Ecto neural progenitor cell (in vitro differentiated cells): Measurements from ENCODE around the gene FHL2.
"Not testable (repeated sequence)": the region's sequence is repeated elsewhere in the genome, so short reads cannot be mapped to it uniquely, and the experiment has no call there.

Source experiments
- DNase-seq: peaks from one replicate; pipeline ENCODE4 v3.0.0-alpha.2; 2018; ENCODE audit warnings: low spot score

FHL2 gene

GRCh38 chr2:105398336-105399206, at the start of gene FHL2:
Gene FHL2 (minus strand): TSS chr2:105399051. CDS start chr2:105386516, 12,535 bp downstream.
- peak; percentile 89 for DNase-seq

GRCh38 chr2:105447476-105447875, 48.6 kb upstream of the FHL2 start:
- DNase-seq = no peak

GRCh38 chr2:105446501-105446900, 47.6 kb upstream of the FHL2 start:
- DNase-seq = no peak

- no peak for DNase-seq
These were observed 47.1 kb upstream of the FHL2 start for GRCh38 chr2:105445976-105446375.

- DNase-seq = no peak
These were observed 46.6 kb upstream of the FHL2 start for GRCh38 chr2:105445498-105445897.

- no peak for DNase-seq
These were observed 45.1 kb upstream of the FHL2 start for GRCh38 chr2:105443617-105444598.

- no peak for DNase-seq
These were observed 43.9 kb upstream of the FHL2 start for GRCh38 chr2:105442721-105443120.

- DNase-seq = no peak
These were observed 43.2 kb upstream of the FHL2 start for GRCh38 chr2:105442056-105442455.

- DNase-seq = no peak
These were observed 40.3 kb upstream of the FHL2 start for GRCh38 chr2:105439141-105439540.

- DNase-seq = no peak
These were observed 39.5 kb upstream of the FHL2 start for GRCh38 chr2:105438104-105438929.

- DNase-seq = no peak
These were observed 38.9 kb upstream of the FHL2 start for GRCh38 chr2:105437708-105438103.

GRCh38 chr2:105432749-105433148, 33.9 kb upstream of the FHL2 start:
- no peak for DNase-seq

- DNase-seq = no peak
These were observed 33.2 kb upstream of the FHL2 start for GRCh38 chr2:105432044-105432399.

- no peak for DNase-seq
These were observed 32.7 kb upstream of the FHL2 start for GRCh38 chr2:105431367-105432043.

GRCh38 chr2:105428387-105429018, 29.7 kb upstream of the FHL2 start:
- no peak for DNase-seq

- DNase-seq = no peak
These were observed 28.6 kb upstream of the FHL2 start for GRCh38 chr2:105427485-105427884.

GRCh38 chr2:105426626-105427292, 27.9 kb upstream of the FHL2 start:
- no peak for DNase-seq

- DNase-seq = no peak
These were observed 27.2 kb upstream of the FHL2 start for GRCh38 chr2:105425936-105426625.

GRCh38 chr2:105424836-105425235, 26.0 kb upstream of the FHL2 start:
- not testable (repeated sequence) for DNase-seq

- no peak for DNase-seq
These were observed 23.9 kb upstream of the FHL2 start for GRCh38 chr2:105422801-105423200.
